GOT3 (cell line): ENCODE measurements around the gene DLGAP3.
"Not testable (repeated sequence)": the region's sequence is repeated elsewhere in the genome, so short reads cannot be mapped to it uniquely, and the experiment has no call there.

Experiments used
- DNase-seq: peaks from one replicate; lab custom pipeline; 2025; ENCODE audit warnings: mixed read lengths; lab: John Stamatoyannopoulos, UW

Gene DLGAP3

DNA sequence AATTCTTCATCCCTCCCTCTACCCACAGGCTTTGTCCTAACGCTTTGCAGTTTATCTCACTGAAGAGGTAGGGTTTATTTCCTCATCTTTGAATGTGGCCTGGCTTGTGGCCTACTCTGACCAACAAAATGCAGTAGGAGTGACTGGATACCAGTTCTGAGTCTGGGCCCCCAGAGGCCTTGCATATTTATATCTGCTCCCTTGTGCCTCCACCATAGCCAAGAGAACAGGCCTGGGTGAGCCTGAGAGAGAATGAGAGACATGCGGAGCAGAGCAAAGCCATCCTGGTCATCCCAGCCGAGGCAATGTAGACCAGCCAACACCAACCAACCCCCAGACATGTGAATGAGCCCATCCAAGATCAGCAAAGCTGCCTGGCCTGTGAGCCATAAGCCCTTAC, 100.2 kb downstream of the DLGAP3 start:
- DNase-seq: no peak

- DNase-seq: no peak
Observed at GRCh38 chr1:34828611-34829010, 100.8 kb downstream of the DLGAP3 start.

DNA sequence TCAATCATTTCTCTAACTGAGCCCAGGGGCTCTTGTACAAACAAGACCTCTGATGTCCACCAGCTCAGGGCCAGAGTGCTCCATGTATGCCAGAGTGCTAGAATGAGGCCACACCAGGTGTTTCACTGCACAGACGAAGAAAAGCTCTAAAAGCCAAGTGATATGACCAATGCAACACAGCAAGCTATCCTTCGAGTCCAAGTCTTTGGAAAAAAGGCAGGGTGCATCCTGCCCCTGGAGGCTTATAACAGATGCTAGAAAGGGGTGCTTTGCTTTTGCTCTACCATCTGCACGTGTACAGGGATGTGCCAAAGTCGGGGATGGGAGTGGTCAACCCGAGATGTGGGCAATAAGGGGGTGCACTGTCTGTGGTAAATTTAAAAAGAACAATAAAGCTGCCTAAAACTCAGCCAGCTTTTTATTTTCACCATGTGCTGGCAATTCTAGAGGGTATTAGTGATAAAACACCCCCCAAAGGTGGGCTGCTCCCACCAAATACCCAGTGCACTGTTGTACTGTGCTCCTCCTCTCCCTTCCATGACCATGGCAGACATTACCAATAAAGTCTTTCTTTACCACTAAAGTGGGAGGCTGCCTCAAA, 102.0 kb downstream of the DLGAP3 start:
- no peak for DNase-seq

DNA sequence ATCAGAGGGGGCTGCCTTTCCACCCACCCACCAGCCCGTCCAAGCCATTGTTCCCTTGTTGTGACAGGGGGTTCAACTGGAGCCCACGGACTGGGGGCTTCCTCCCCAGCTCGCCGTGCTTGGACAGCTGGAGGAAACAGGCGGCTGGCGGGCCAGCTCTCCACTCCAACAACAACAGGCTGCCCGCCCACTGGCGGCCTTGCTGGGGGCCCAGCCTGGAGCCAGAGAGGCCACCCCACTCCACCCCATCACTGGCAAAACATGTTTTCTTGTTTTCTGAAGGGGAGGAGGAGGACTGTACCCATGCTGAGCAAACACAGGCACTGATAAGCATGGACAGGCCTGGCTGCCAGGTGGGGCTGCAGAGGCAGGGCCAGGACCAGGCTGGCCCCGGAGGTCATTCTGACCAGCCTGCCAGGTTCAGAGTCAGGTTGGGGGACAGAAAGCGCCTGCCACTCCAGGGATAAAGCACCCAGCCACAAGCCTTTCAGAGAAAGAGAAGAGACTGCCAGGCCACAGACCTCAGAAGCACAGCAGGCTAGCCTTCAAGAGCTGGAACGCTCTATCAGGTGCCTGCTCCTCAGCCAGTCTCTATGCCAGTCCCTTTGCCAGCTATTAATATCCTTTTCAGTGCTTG, 103.9 kb downstream of the DLGAP3 start:
- DNase-seq: no peak

DNA sequence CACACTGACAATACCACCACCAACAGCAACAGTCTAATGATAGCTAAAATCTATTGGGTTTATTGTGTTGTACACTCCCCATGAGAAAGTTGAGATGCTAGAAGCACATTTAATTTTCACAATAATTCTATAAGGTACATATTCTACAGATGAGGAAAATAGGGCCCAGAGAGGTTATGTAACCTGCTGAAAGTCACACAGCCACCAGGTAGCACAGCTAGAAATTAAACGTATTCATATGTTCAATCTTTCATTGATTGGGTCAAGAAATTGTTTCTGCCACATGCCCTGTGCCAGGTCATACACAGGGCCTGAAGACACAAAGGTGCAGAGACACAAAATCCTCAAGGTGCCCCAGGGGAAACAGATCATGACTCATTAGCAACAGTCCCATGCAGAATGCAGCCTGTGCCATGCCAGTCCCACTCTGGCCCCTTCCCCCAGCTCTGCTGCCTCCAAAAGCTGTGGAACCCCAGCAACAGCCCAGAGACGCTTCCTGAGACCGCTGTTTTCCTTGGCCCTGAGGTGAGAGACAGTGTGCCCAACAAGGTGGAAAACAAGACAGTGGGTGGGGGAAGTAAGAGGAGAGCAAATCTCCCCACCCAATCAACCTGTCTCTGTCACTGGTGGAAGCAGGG, 104.5 kb downstream of the DLGAP3 start:
- DNase-seq: no peak

DNA sequence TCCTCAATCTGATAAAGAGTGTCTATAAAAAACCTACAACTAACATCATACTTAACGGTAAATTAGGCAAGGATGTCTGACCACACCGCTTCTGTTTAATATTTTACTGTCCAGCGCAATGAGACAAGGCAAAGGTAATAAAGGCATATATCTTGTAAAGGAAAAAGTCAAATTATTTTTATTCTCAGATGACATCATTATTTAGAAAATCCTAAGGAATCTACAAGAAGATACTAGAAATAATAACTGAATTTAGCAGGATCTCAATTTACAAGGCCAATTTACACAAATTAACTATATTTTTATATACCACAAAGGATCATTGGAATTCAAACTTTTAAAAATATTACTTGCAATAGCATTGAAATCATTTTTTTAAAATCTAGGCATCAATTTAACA, 107.2 kb downstream of the DLGAP3 start:
- no peak for DNase-seq

- DNase-seq: not testable (repeated sequence)
Observed at GRCh38 chr1:34818862-34819261, 110.6 kb downstream of the DLGAP3 start.

GRCh38 chr1:34816778-34817177, 112.7 kb downstream of the DLGAP3 start:
- no peak for DNase-seq

- no peak for DNase-seq
Observed at GRCh38 chr1:34816332-34816731, 113.1 kb downstream of the DLGAP3 start.
